ENCODE results near the gene TMEM63C.

The TMEM63C gene

GRCh38 chr14:77230914-77231313 lies 49.3 kb downstream of the TMEM63C start:
- intact Hi-C loops (cut with micrococcal nuclease) = no loop called here
- H3K36me3 Mint-ChIP-seq (ENCODE audit: low read depth) = no peaks in the 10 kb centered on the region
- no peaks in the 10 kb centered on the region for H3K4me1 Mint-ChIP-seq (ENCODE audit: low read depth)
- H3K27ac Mint-ChIP-seq = no peak overlapping the region
- no peak overlapping the region for H3K4me3 Mint-ChIP-seq
- H3K9me3 Mint-ChIP-seq = no peaks in the 10 kb centered on the region
- no peaks in the 10 kb centered on the region for H3K27me3 Mint-ChIP-seq

DNA sequence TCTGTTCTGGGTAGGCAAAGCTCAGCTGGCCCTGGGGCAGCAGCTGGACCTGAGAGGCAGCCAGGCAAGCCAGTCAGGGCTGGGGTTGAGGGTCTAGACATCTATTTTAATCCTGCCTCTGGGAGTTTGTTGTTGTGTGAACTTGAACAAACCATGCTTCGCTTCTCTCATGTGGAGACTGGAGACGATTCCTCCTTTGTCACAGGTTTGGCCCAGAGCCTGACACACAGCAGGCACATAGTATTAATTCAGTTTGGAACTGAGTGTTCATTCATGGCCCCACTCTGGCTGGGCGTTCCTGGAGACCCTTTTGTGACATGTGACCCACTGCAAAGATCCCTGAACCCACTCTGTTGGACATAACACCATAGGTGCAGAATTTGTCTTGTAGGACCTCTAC lies 50.1 kb downstream of the TMEM63C start:
- H3K27me3 Mint-ChIP-seq = no peaks in the 10 kb centered on the region
- no peaks in the 10 kb centered on the region for H3K4me1 Mint-ChIP-seq (ENCODE audit: low read depth)
- H3K9me3 Mint-ChIP-seq = no peaks in the 10 kb centered on the region
- no peak overlapping the region for H3K27ac Mint-ChIP-seq
- intact Hi-C loops (cut with micrococcal nuclease) = no loop called here
- H3K36me3 Mint-ChIP-seq (ENCODE audit: low read depth) = no peaks in the 10 kb centered on the region
- H3K4me3 Mint-ChIP-seq = no peak overlapping the region

DNA sequence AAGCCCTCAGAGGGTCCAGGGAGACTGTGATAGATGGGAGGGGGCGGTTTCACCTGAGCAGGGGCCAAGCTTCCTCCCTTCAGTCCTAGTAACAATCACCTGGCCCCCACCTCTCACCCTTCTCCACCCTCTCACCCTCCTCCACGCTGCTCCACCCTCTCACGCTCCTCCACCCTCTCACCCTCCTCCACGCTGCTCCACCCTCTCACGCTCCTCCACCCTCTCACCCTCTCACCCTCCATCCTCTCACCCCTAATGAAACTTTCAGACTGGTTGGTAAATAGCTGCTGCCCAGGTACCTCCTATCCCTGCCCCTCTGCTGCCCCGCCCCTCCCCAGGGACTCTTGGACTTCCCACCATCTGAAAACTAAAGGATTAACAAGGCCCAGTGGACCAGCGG lies 55.2 kb downstream of the TMEM63C start:
- no peaks in the 10 kb centered on the region for H3K4me1 Mint-ChIP-seq (ENCODE audit: low read depth)
- no peak overlapping the region for H3K4me3 Mint-ChIP-seq
- H3K36me3 Mint-ChIP-seq (ENCODE audit: low read depth) = no peaks in the 10 kb centered on the region
- no peaks in the 10 kb centered on the region for H3K27me3 Mint-ChIP-seq
- intact Hi-C loops (cut with micrococcal nuclease) = no loop called here
- no peak overlapping the region for H3K27ac Mint-ChIP-seq
- no peaks in the 10 kb centered on the region for H3K9me3 Mint-ChIP-seq

GRCh38 chr14:77238356-77238755 lies 56.8 kb downstream of the TMEM63C start:
- Mint-ChIP-seq H3K9me3 (no peaks in the 10 kb centered on the region), H3K27me3 (peaks cover 4% of the 10 kb centered on the region), H3K27ac (no peak overlapping the region), H3K4me3 (no peak overlapping the region), H3K36me3 (ENCODE audit: low read depth) (no peaks in the 10 kb centered on the region), H3K4me1 (ENCODE audit: low read depth) (no peaks in the 10 kb centered on the region)
- intact Hi-C loops (cut with micrococcal nuclease) = no loop called here

GRCh38 chr14:77238996-77239395 lies 57.4 kb downstream of the TMEM63C start:
- no peaks in the 10 kb centered on the region for H3K9me3 Mint-ChIP-seq
- no peaks in the 10 kb centered on the region for H3K36me3 Mint-ChIP-seq (ENCODE audit: low read depth)
- H3K4me1 Mint-ChIP-seq (ENCODE audit: low read depth) = no peaks in the 10 kb centered on the region
- H3K4me3 Mint-ChIP-seq = no peak overlapping the region
- intact Hi-C loops (cut with micrococcal nuclease) = no loop called here
- peaks cover 4% of the 10 kb centered on the region for H3K27me3 Mint-ChIP-seq
- no peak overlapping the region for H3K27ac Mint-ChIP-seq

DNA sequence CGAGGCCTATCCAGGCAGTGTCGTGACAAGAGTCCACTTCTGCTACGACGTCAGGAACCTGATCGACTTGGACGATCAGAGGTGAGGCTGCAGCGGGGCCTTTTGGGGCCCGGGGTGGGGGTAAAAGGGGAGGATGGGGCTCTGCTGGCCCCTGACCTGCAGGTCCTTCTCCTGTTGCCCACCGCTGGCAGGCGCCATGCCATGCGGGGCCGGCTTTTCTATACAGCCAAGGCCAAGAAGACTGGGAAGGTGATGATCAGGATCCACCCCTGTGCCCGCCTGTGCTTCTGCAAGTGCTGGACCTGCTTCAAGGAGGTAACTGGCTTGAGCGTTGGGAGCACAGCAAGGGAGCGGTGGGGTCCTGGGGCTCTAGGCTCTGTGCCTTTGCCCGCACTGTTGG lies 57.8 kb downstream of the TMEM63C start:
- Mint-ChIP-seq H3K36me3 (ENCODE audit: low read depth) (no peaks in the 10 kb centered on the region), H3K27ac (no peak overlapping the region), H3K9me3 (no peaks in the 10 kb centered on the region), H3K4me1 (ENCODE audit: low read depth) (no peaks in the 10 kb centered on the region), H3K27me3 (peaks cover 4% of the 10 kb centered on the region), H3K4me3 (no peak overlapping the region)
- intact Hi-C loops (cut with micrococcal nuclease) = no loop called here

- Mint-ChIP-seq H3K27me3 (peaks cover 4% of the 10 kb centered on the region), H3K27ac (no peak overlapping the region), H3K36me3 (ENCODE audit: low read depth) (no peaks in the 10 kb centered on the region), H3K9me3 (no peaks in the 10 kb centered on the region), H3K4me1 (ENCODE audit: low read depth) (no peaks in the 10 kb centered on the region), H3K4me3 (no peak overlapping the region)
- intact Hi-C loops (cut with micrococcal nuclease) = no loop called here
Observed at GRCh38 chr14:77240336-77240915, 58.8 kb downstream of the TMEM63C start.

GRCh38 chr14:77241955-77242354 lies 60.4 kb downstream of the TMEM63C start:
- Mint-ChIP-seq H3K27ac (no peak overlapping the region), H3K9me3 (no peaks in the 10 kb centered on the region)

GRCh38 chr14:77242752-77243151 lies 61.2 kb downstream of the TMEM63C start:
- no peak overlapping the region for H3K27ac Mint-ChIP-seq
- intact Hi-C loops (cut with micrococcal nuclease) = no loop called here
- H3K4me3 Mint-ChIP-seq = no peak overlapping the region
- H3K27me3 Mint-ChIP-seq = peaks cover 4% of the 10 kb centered on the region
- H3K9me3 Mint-ChIP-seq = no peaks in the 10 kb centered on the region
- H3K4me1 Mint-ChIP-seq (ENCODE audit: low read depth) = no peaks in the 10 kb centered on the region
- no peaks in the 10 kb centered on the region for H3K36me3 Mint-ChIP-seq (ENCODE audit: low read depth)

More at GRCh38 chr14:77241955-77242354, 60.4 kb downstream of the TMEM63C start:
- Mint-ChIP-seq H3K4me3 (no peak overlapping the region), H3K4me1 (ENCODE audit: low read depth) (no peaks in the 10 kb centered on the region), H3K36me3 (ENCODE audit: low read depth) (no peaks in the 10 kb centered on the region), H3K27me3 (peaks cover 4% of the 10 kb centered on the region)
- intact Hi-C loops (cut with micrococcal nuclease) = no loop called here

DNA sequence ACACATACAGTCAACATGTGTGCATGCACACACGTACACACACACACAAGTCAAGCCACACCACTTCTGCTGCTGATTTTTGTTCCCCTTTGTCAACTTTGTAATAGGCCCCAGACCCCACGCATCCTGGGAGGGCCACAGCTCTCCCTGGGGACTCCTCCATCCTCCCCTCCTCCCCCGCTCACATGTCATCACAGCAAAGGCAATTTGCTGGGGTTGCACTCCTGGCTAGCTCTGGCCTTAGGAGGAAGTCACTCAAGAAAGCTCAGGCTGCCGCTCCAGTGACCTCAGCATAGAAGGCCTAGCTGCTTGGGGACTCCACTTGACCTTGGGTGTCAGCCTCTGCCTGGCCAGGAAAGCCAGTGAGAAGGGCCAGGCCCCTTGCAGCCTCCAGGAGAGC lies 62.3 kb downstream of the TMEM63C start:
- H3K27me3 Mint-ChIP-seq = peaks cover 4% of the 10 kb centered on the region
- H3K4me3 Mint-ChIP-seq = no peak overlapping the region
- intact Hi-C loops (cut with micrococcal nuclease) = no loop called here
- no peaks in the 10 kb centered on the region for H3K36me3 Mint-ChIP-seq (ENCODE audit: low read depth)
- H3K4me1 Mint-ChIP-seq (ENCODE audit: low read depth) = no peaks in the 10 kb centered on the region
- no peaks in the 10 kb centered on the region for H3K9me3 Mint-ChIP-seq
- no peak overlapping the region for H3K27ac Mint-ChIP-seq

GRCh38 chr14:77245820-77246219 lies 64.2 kb downstream of the TMEM63C start:
- intact Hi-C loops (cut with micrococcal nuclease) = no loop called here
- H3K36me3 Mint-ChIP-seq (ENCODE audit: low read depth) = no peaks in the 10 kb centered on the region
- H3K27ac Mint-ChIP-seq = no peak overlapping the region
- H3K4me3 Mint-ChIP-seq = no peak overlapping the region
- H3K9me3 Mint-ChIP-seq = no peaks in the 10 kb centered on the region
- H3K4me1 Mint-ChIP-seq (ENCODE audit: low read depth) = no peaks in the 10 kb centered on the region
- peaks cover 4% of the 10 kb centered on the region for H3K27me3 Mint-ChIP-seq

DNA sequence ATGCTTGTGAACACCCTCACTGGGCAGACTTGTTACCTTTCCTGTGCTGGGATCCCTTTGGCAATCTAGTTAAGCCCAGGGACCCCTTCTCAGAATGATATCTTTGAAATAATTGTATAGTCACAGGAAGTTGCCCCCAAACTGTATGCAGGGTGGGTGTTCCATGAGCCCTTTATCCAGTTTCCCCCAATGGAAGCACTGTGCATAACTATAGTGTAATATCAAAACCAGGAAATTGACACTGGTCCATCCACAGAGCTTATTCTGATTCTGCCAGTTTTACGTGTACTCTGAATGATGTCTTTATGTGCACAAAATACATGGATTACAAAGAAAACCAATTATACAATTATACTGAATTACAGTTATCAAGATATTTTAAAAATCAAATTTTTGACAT lies 65.2 kb downstream of the TMEM63C start:
- intact Hi-C loops (cut with micrococcal nuclease) = no loop called here
- Mint-ChIP-seq H3K36me3 (ENCODE audit: low read depth) (no peaks in the 10 kb centered on the region), H3K27ac (no peak overlapping the region), H3K27me3 (peaks cover 4% of the 10 kb centered on the region), H3K4me3 (no peak overlapping the region), H3K4me1 (ENCODE audit: low read depth) (no peaks in the 10 kb centered on the region), H3K9me3 (no peaks in the 10 kb centered on the region)

GRCh38 chr14:77248666-77249065 lies 67.1 kb downstream of the TMEM63C start:
- Mint-ChIP-seq H3K27ac (no peak overlapping the region), H3K9me3 (no peaks in the 10 kb centered on the region), H3K4me1 (ENCODE audit: low read depth) (no peaks in the 10 kb centered on the region), H3K27me3 (no peaks in the 10 kb centered on the region), H3K4me3 (no peak overlapping the region), H3K36me3 (ENCODE audit: low read depth) (no peaks in the 10 kb centered on the region)
- intact Hi-C loops (cut with micrococcal nuclease) = no loop called here

- no peaks in the 10 kb centered on the region for H3K36me3 Mint-ChIP-seq (ENCODE audit: low read depth)
- H3K9me3 Mint-ChIP-seq = no peaks in the 10 kb centered on the region
- no peaks in the 10 kb centered on the region for H3K4me1 Mint-ChIP-seq (ENCODE audit: low read depth)
- no peaks in the 10 kb centered on the region for H3K27me3 Mint-ChIP-seq
- no peak overlapping the region for H3K4me3 Mint-ChIP-seq
- H3K27ac Mint-ChIP-seq = no peak overlapping the region
- intact Hi-C loops (cut with micrococcal nuclease) = no loop called here
Observed at GRCh38 chr14:77249286-77249685, 67.7 kb downstream of the TMEM63C start.

DNA sequence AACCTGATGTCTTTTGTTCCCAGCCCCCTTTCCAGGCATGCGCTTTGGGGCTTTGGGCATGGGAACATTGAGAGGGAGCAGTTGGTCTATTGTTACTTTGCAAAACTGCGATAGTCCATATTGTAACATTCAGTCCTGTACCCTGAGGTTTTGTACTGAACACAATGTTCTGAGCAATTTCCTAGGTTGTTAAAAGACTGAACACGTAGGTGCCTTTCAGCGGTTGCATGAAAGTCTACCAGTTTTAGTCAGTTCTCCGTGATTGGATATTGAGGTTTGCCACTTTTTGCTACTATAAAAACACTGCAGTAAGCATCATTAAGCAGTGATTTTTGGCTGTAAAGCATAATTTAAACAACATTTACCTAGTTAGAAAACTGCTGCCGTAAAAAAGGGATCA lies 69.3 kb downstream of the TMEM63C start:
- no peak overlapping the region for H3K4me3 Mint-ChIP-seq
- H3K27ac Mint-ChIP-seq = no peak overlapping the region
- H3K36me3 Mint-ChIP-seq (ENCODE audit: low read depth) = no peaks in the 10 kb centered on the region
- H3K27me3 Mint-ChIP-seq = no peaks in the 10 kb centered on the region
- no peaks in the 10 kb centered on the region for H3K9me3 Mint-ChIP-seq
- intact Hi-C loops (cut with micrococcal nuclease) = no loop called here
- H3K4me1 Mint-ChIP-seq (ENCODE audit: low read depth) = no peaks in the 10 kb centered on the region
